ENCODE measurements around the gene STMN1.

The STMN1 gene

DNA sequence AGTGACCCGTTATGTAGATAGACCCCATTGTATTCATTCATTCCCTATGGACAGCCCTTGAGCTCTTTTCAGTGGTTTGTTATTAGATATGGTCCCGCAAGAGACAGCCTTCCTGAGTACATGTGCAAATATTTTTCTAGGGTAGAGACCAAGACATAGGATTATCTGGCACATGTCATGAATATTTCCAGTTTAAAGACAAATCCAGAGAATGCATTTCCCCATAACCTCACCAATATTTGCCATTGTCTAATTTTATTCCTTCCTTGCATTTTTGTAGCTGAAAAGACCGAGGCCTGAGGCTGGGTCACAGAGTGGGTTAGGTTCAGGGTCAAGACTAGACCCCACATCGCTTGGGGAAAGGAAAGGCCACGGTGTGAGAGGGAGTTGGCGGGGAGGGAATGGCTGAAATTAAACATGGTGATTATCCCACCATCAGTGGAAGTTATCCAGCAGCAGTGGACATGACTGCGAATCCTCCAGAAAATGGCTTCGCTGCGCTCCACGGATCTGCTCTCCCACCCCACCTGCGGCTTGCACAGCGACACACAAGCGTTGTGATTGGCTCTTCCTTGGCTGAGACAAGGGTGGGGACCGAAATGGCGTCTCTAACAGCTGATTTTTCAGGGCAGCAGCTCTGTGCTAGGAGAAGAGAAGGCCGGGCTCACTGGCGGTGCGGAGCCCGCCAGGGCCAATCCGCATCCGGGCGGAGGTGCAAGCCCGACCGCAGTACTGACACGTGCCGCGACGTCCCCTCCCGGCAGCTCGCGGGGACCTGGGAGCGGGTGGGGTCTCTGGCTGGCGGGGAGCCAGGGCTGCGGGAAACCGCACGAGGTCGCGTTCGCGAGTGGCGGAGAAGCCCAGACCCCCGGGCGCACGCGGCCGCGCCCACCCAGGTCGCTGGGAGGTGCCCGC lies 16.1 kb upstream of the STMN1 start:
- no peaks in the 10 kb centered on the region for H3K9me3 ChIP-seq (ENCODE audit: control insufficient read depth, low read length)
- H2BK12ac ChIP-seq (ENCODE audit: low read length in 2 of 2) = peak overlapping the region in 1 of 2 experiments; percentile 61
- peaks cover 12% of the 10 kb centered on the region for H3K4me1 ChIP-seq (ENCODE audit: control insufficient read depth, insufficient read depth, low read depth, low read length)
- H2BK120ac ChIP-seq (ENCODE audit: low read depth, low read length) = peak overlapping the region; percentile 66
- peak overlapping the region; percentile 71 for H3K9ac ChIP-seq (ENCODE audit: low read length)
- peak overlapping the region; percentile 96 for H3K4me2 ChIP-seq (ENCODE audit: low read length, poor library complexity, severe bottlenecking)
- H2AFZ ChIP-seq (ENCODE audit: low read depth, low read length) = peak overlapping the region; percentile 95
- DNase-seq = peak; percentile 30
- H3K23ac ChIP-seq (ENCODE audit: low read length in 2 of 2) = peak overlapping the region in 1 of 2 experiments; percentile 36
- H3K27me3 ChIP-seq (ENCODE audit: control insufficient read depth in 1 of 2, insufficient read depth in 1 of 2, low read length in 2 of 2) = peaks cover 6 to 15% of the 10 kb centered on the region in 2 experiments
- H3K18ac ChIP-seq (ENCODE audit: low read depth in 1 of 2, low read length in 2 of 2) = peak overlapping the region; percentile 45 to 82
- H2BK5ac ChIP-seq (ENCODE audit: low read depth, low read length, poor library complexity, severe bottlenecking) = peak overlapping the region; percentile 80
- peak overlapping the region; percentile 41 for H2BK15ac ChIP-seq (ENCODE audit: low read depth, poor library complexity, severe bottlenecking)
- H3K36me3 ChIP-seq (ENCODE audit: control insufficient read depth in 1 of 2, insufficient read depth in 2 of 2, low read depth in 1 of 2, low read length in 2 of 2) = no peaks in the 10 kb centered on the region
- peak overlapping the region; percentile 76 for H4K91ac ChIP-seq (ENCODE audit: low read length)
- H3K79me1 ChIP-seq (replicated peaks; ENCODE audit: low read length, poor library complexity, severe bottlenecking) = no peaks in the 10 kb centered on the region
- 9% methylated on average over 48 of the region's 49 CpGs for WGBS
- peak overlapping the region; percentile 36 for H3K27ac ChIP-seq (ENCODE audit: low read length, poor library complexity, severe bottlenecking)
- H3K4ac ChIP-seq (ENCODE audit: low read depth in 1 of 2, low read length in 2 of 2) = peak overlapping the region; percentile 64 to 89
- H3K14ac ChIP-seq (ENCODE audit: low read length in 2 of 2) = peak overlapping the region in 1 of 2 experiments; percentile 64
- H2AK5ac ChIP-seq (ENCODE audit: low read length, severe bottlenecking) = peak overlapping the region; percentile 57
- H3K4me3 ChIP-seq (ENCODE audit: insufficient read depth in 1 of 2, low read depth in 1 of 2, low read length in 2 of 2) = peak overlapping the region; percentile 58 to 79
- H4K8ac ChIP-seq (ENCODE audit: low read length) = peak overlapping the region; percentile 79

- Histone ChIP-seq H3K27me3 (ENCODE audit: control insufficient read depth in 1 of 2, insufficient read depth in 1 of 2, low read length in 2 of 2) (peaks cover 0 to 2% of the 10 kb centered on the region in 2 experiments), H3K4me2 (ENCODE audit: low read length, poor library complexity, severe bottlenecking) (no peak overlapping the region), H3K27ac (ENCODE audit: low read length, poor library complexity, severe bottlenecking) (no peak overlapping the region), H3K9ac (ENCODE audit: low read length) (no peak overlapping the region), H2AK5ac (ENCODE audit: low read length, severe bottlenecking) (no peak overlapping the region), H2BK120ac (ENCODE audit: low read depth, low read length) (no peak overlapping the region), H2BK5ac (ENCODE audit: low read depth, low read length, poor library complexity, severe bottlenecking) (no peak overlapping the region), H2BK15ac (ENCODE audit: low read depth, poor library complexity, severe bottlenecking) (no peak overlapping the region), H3K36me3 (ENCODE audit: control insufficient read depth in 1 of 2, insufficient read depth in 2 of 2, low read depth in 1 of 2, low read length in 2 of 2) (no peaks in the 10 kb centered on the region), H3K18ac (ENCODE audit: low read depth in 1 of 2, low read length in 2 of 2) (no peak overlapping the region), H4K8ac (ENCODE audit: low read length) (no peak overlapping the region), H3K4ac (ENCODE audit: low read depth in 1 of 2, low read length in 2 of 2) (no peak overlapping the region), H4K91ac (ENCODE audit: low read length) (no peak overlapping the region), H3K4me3 (ENCODE audit: insufficient read depth in 1 of 2, low read depth in 1 of 2, low read length in 2 of 2) (no peak overlapping the region), H2BK12ac (ENCODE audit: low read length in 2 of 2) (no peak overlapping the region), H3K9me3 (ENCODE audit: control insufficient read depth, low read length) (no peaks in the 10 kb centered on the region), H3K4me1 (ENCODE audit: control insufficient read depth, insufficient read depth, low read depth, low read length) (peaks cover 13% of the 10 kb centered on the region), H2AFZ (ENCODE audit: low read depth, low read length) (no peak overlapping the region), H3K14ac (ENCODE audit: low read length in 2 of 2) (no peak overlapping the region), H3K79me1 (replicated peaks; ENCODE audit: low read length, poor library complexity, severe bottlenecking) (no peaks in the 10 kb centered on the region), H3K23ac (ENCODE audit: low read length in 2 of 2) (no peak overlapping the region)
- 90% methylated on average over 11 of the region's 11 CpGs for WGBS
- no peak for DNase-seq
These were observed 12.4 kb upstream of the STMN1 start for GRCh38 chr1:25918615-25919014.

DNA sequence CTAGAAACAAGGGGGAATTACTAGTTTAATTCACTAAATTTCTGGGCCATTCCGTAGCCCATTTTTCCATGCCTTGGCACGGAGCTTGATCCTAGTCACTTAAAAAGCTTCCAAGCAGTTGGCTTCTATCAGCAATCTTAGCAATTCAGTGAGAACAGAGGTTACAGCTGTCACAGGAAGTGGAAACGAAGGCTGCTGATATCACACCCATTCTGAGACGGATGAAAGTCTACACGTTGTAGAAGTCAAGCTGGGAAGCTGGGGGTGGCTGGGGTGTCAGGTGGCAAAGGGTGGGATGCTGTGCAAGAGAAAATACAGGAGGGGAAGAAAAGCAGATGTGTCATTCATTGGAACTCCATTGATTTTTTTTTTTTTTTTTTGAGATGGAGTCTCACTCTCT lies 11.8 kb upstream of the STMN1 start:
- Histone ChIP-seq H3K4ac (ENCODE audit: low read depth in 1 of 2, low read length in 2 of 2) (no peak overlapping the region), H4K8ac (ENCODE audit: low read length) (no peak overlapping the region), H3K4me2 (ENCODE audit: low read length, poor library complexity, severe bottlenecking) (no peak overlapping the region), H3K9ac (ENCODE audit: low read length) (no peak overlapping the region), H2AFZ (ENCODE audit: low read depth, low read length) (no peak overlapping the region), H2BK12ac (ENCODE audit: low read length in 2 of 2) (no peak overlapping the region), H3K36me3 (ENCODE audit: control insufficient read depth in 1 of 2, insufficient read depth in 2 of 2, low read depth in 1 of 2, low read length in 2 of 2) (no peaks in the 10 kb centered on the region), H3K14ac (ENCODE audit: low read length in 2 of 2) (no peak overlapping the region), H2BK15ac (ENCODE audit: low read depth, poor library complexity, severe bottlenecking) (no peak overlapping the region), H3K18ac (ENCODE audit: low read depth in 1 of 2, low read length in 2 of 2) (no peak overlapping the region), H3K4me3 (ENCODE audit: insufficient read depth in 1 of 2, low read depth in 1 of 2, low read length in 2 of 2) (no peak overlapping the region), H2AK5ac (ENCODE audit: low read length, severe bottlenecking) (no peak overlapping the region), H4K91ac (ENCODE audit: low read length) (no peak overlapping the region), H3K23ac (ENCODE audit: low read length in 2 of 2) (no peak overlapping the region), H3K9me3 (ENCODE audit: control insufficient read depth, low read length) (no peaks in the 10 kb centered on the region), H2BK120ac (ENCODE audit: low read depth, low read length) (no peak overlapping the region), H3K27me3 (ENCODE audit: control insufficient read depth in 1 of 2, insufficient read depth in 1 of 2, low read length in 2 of 2) (no peaks in the 10 kb centered on the region), H3K4me1 (ENCODE audit: control insufficient read depth, insufficient read depth, low read depth, low read length) (peaks cover 12% of the 10 kb centered on the region), H3K79me1 (replicated peaks; ENCODE audit: low read length, poor library complexity, severe bottlenecking) (no peaks in the 10 kb centered on the region), H3K27ac (ENCODE audit: low read length, poor library complexity, severe bottlenecking) (no peak overlapping the region), H2BK5ac (ENCODE audit: low read depth, low read length, poor library complexity, severe bottlenecking) (no peak overlapping the region)
- 23% methylated on average over 5 of the region's 5 CpGs for WGBS
- DNase-seq = peak; percentile 9

DNA sequence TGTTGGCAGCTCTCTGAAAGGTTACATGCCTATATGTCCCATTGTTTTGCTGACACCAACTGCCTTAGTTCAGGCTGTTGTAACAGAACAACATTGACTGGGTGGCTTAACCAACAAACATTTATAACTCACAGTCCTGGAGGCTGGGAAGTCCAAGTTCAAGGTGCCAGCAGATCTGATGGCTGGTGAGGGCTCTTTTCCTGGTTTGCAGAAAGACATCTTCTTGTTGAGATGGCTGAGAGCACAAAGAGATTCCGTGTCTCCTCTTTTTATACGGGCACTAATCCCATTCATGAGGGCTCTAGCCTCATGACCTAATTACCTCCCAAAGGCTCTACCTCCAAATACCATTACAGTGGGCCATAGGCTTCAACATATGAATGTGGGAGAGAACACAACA lies 10.2 kb upstream of the STMN1 start:
- Histone ChIP-seq H3K9me3 (ENCODE audit: control insufficient read depth, low read length) (no peaks in the 10 kb centered on the region), H2BK15ac (ENCODE audit: low read depth, poor library complexity, severe bottlenecking) (no peak overlapping the region), H4K91ac (ENCODE audit: low read length) (no peak overlapping the region), H3K27me3 (ENCODE audit: control insufficient read depth in 1 of 2, insufficient read depth in 1 of 2, low read length in 2 of 2) (no peaks in the 10 kb centered on the region), H3K27ac (ENCODE audit: low read length, poor library complexity, severe bottlenecking) (no peak overlapping the region), H3K4ac (ENCODE audit: low read depth in 1 of 2, low read length in 2 of 2) (peak overlapping the region in 1 of 2 experiments; percentile 54), H4K8ac (ENCODE audit: low read length) (no peak overlapping the region), H3K23ac (ENCODE audit: low read length in 2 of 2) (no peak overlapping the region), H3K36me3 (ENCODE audit: control insufficient read depth in 1 of 2, insufficient read depth in 2 of 2, low read depth in 1 of 2, low read length in 2 of 2) (no peaks in the 10 kb centered on the region), H3K79me1 (replicated peaks; ENCODE audit: low read length, poor library complexity, severe bottlenecking) (no peaks in the 10 kb centered on the region), H2BK12ac (ENCODE audit: low read length in 2 of 2) (no peak overlapping the region), H3K18ac (ENCODE audit: low read depth in 1 of 2, low read length in 2 of 2) (no peak overlapping the region), H2AK5ac (ENCODE audit: low read length, severe bottlenecking) (no peak overlapping the region), H2BK5ac (ENCODE audit: low read depth, low read length, poor library complexity, severe bottlenecking) (no peak overlapping the region), H3K4me3 (ENCODE audit: insufficient read depth in 1 of 2, low read depth in 1 of 2, low read length in 2 of 2) (no peak overlapping the region), H3K14ac (ENCODE audit: low read length in 2 of 2) (no peak overlapping the region), H3K9ac (ENCODE audit: low read length) (no peak overlapping the region), H3K4me2 (ENCODE audit: low read length, poor library complexity, severe bottlenecking) (no peak overlapping the region), H3K4me1 (ENCODE audit: control insufficient read depth, insufficient read depth, low read depth, low read length) (peaks cover 6% of the 10 kb centered on the region), H2BK120ac (ENCODE audit: low read depth, low read length) (no peak overlapping the region), H2AFZ (ENCODE audit: low read depth, low read length) (no peak overlapping the region)
- WGBS = 100% methylated on average over 1 of the region's 2 CpGs
- DNase-seq = no peak

Measured in mesenchymal stem cell (in vitro differentiated cells and primary cell).